ENCODE data around the gene CHRM5.

- TF ChIP-seq, protein P1, sequence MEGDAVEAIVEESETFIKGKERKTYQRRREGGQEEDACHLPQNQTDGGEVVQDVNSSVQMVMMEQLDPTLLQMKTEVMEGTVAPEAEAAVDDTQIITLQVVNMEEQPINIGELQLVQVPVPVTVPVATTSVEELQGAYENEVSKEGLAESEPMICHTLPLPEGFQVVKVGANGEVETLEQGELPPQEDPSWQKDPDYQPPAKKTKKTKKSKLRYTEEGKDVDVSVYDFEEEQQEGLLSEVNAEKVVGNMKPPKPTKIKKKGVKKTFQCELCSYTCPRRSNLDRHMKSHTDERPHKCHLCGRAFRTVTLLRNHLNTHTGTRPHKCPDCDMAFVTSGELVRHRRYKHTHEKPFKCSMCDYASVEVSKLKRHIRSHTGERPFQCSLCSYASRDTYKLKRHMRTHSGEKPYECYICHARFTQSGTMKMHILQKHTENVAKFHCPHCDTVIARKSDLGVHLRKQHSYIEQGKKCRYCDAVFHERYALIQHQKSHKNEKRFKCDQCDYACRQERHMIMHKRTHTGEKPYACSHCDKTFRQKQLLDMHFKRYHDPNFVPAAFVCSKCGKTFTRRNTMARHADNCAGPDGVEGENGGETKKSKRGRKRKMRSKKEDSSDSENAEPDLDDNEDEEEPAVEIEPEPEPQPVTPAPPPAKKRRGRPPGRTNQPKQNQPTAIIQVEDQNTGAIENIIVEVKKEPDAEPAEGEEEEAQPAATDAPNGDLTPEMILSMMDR (IDR thresholded peaks at IDR 0.05; ENCODE audit: poor library complexity), result no peak
- TF ChIP-seq EZH2 (IDR thresholded peaks at IDR 0.05; ENCODE audit: borderline replicate concordance), result no peak
- TF ChIP-seq EZH2phosphoT487 (IDR thresholded peaks at IDR 0.05; ENCODE audit: low read depth, severe bottlenecking, unreplicated experiment), result no peak
Observed at GRCh38 chr15:33971811-33972210, 3.5 kb downstream of the CHRM5 start.
